Glomerular visceral epithelial cell (primary cell): ENCODE data around the gene TEX264.
"Not testable (repeated sequence)": the region's sequence is repeated elsewhere in the genome, so short reads cannot be mapped to it uniquely, and the experiment has no call there.

Experiments used
- DNase-seq: peaks from one replicate; pipeline ENCODE4 v3.0.0-alpha.2; 2016; ENCODE audit errors: extremely low spot score

Gene TEX264, protein sequence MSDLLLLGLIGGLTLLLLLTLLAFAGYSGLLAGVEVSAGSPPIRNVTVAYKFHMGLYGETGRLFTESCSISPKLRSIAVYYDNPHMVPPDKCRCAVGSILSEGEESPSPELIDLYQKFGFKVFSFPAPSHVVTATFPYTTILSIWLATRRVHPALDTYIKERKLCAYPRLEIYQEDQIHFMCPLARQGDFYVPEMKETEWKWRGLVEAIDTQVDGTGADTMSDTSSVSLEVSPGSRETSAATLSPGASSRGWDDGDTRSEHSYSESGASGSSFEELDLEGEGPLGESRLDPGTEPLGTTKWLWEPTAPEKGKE

DNA sequence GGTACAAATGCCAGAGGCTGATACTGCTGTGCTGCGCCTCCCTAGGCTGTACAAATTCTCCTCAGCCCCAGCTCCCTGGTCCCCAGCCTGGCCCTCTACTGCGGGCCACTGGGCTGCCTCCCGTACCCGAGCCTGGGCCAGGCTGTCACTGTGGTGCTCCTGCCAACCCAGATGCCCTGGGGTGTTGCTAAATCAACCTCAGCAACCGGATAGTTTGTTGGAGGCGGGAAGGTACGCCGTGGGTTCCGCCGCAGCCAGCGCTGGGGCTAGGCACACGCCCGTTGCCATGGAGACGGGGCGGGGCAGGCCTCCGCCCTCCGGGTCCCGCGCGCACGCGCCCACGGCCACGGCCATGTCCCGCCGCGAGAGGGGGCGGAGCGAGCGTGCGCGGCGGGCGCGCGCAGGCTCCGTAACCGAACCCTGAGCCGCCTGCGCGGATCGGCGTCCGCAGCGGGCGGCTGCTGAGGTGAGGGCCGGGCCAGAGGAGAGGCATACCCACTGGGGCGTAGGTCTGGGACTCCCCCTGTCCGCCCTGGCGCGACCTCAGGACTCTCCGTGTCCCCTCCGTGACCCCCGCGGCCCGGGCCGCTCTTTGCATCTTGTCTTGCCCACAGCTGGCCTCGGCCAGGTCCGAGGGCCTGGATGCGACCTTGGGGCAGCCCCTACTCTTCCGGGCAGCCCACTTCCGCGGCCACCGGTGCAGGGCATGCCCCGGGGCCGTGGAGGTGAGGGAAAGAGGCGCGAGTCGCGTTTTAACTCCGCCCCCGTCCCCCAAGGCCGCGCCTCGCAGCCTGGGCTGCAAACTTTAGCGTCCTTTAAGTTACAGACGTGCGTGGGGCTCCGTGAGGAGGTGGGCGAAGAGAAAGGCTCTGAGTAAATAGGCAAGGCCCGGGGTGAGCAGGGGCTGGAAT is at the start of gene TEX264:
Gene TEX264 (plus strand): TSS at position 430 of the 911 bp plus-strand sequence. CDS start 3,053 bp downstream, outside the sequence.
- peak; percentile 90 for DNase-seq

DNA sequence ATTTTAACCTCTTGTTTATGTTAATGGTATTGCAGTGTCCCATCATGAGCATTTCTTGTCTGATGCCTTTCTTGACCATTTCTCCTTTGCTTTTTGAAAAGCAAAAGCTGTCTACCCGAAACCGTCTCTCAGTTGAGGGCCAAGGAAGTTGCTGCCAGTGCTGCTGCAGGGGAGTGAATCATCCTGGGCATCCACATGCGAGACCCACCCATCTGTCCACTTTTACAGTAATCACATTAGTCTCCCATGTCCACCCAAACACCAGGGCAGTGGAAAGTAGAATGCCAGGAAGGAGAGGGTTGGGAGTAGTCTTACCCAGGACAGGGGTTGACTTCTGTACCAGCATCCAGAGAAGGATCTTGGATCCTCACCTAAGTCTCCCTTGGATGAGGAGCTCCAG is 48.6 kb upstream of the TEX264 start:
- DNase-seq: peak; percentile 1

DNA sequence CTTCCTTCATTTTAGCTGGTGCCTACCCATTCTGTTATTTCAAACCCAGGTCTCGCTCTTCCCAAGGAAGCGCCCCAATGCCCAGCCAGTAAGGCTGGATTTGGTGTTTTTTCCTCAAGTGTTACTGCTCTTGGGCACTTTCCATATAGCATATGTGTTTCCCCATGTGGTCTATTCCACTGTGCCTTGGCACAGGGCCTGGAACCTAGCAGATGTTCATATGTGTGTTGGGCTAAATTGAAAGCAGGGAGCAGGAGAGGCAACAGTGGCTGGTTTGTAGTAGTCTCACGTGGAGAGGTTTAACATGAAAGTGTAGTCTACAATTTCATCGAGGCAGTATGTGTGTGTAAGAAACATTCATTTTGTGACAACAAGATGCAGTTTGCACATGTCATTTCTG is 48.2 kb upstream of the TEX264 start:
- no peak for DNase-seq

DNA sequence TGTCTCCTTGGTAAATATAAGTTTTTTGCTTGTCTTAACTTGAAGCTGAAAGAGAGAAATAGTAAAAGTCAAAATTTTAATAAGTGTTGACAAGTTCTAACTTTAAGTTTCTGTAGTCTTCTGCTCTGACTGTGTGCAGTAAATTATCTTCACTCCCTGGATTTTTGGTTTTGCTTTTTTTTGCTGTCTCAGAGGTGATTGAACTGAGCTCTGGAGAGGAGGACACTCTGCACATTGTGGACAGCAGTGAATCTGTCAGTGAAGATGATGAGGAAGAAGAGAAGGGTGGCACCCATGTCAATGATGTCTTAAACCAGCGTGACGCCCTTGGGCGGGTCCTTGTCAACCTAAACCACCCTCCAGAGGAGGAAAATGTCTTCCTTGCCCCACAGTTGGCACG is 40.5 kb upstream of the TEX264 start:
- DNase-seq: no peak

DNA sequence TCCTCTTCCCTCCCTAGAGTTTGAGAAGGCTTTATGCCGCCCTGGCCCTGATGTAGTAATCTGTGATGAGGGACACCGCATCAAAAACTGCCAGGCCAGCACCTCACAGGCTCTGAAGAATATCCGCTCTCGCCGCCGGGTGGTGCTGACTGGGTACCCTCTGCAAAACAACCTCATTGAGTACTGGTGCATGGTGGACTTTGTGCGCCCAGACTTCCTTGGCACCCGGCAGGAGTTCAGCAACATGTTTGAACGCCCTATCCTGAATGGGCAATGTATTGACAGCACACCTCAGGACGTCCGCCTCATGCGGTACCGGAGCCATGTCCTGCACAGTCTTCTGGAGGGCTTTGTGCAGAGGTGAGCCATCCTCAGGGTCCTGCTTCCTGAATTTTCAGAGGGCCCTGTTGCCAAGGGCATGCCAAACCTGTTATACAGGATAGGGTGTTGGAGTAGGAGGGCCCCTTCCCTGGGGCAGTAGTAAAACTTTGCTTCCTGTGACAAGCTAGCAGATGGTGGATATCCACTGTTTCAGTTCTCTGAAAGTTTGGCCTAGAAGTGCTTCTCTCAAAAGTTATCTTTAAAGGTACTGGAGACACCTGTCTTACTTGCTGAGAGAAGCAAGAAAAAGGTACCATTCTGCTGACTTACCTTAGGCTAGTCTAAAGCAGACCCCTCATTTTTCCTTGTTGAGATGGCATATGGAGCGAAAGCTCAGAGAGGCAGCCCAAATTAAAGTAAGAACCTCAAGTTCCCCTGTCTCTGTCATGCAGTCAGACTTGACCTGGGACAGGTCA is 33.7 kb upstream of the TEX264 start:
- no peak for DNase-seq

DNA sequence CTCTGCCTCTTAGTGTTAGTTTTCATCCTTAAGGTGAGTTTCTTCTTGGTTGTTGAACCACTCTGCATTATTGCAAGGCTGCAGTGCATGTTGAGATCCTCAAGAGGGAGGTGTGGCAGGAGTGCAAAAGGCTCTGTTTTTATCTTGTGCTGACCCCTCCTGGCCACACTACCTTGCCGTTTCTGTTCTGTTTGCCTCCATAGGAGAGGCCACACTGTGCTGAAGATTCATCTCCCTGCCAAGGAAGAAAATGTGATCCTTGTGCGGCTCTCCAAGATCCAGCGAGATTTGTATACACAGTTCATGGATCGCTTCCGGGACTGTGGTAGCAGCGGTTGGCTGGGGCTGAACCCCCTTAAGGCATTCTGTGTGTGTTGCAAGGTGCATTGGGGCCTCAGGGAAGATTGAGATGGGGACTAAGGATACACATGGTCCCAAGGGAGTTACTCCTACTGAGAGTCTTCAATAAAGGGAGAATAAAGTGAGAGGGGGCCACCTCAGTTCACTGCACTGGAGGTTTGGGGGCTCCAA is 33.0 kb upstream of the TEX264 start:
- peak; percentile 59 for DNase-seq

DNA sequence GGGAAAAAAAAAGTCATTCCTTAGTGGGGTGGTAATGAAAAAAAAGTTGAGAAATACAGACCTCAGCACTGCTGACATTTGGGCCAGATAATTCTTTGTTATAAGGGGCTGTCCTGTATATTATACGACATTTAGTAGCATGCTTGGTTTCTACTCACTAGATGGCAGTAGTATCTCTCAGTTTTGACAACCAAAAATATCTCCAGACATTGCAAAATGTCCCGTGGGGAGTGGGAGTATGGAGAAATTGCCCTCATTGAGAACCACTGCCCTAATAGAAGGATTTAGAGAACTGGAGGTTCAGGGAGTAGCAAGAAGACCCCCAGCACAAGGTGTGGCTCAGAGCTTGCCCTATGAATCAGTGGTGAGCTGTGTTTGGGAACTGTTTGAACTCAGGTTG is 28.6 kb upstream of the TEX264 start:
- DNase-seq: peak; percentile 1

DNA sequence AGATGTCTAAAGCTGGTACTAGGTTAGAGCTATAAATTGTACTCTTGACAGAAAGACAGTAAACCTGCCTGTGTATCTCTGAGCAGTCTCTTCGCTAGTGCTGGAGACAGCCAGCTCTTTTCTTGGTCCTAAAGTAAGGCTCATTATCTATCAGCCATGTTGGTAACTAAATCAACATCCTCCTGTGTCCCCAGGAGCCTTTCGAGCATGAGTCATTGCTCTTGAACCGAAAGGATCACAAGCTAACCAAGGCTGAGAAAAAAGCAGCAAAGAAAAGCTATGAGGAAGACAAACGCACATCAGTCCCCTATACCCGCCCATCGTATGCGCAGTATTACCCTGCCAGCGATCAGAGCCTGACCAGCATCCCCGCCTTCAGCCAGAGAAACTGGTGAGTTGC is 25.0 kb upstream of the TEX264 start:
- no peak for DNase-seq

DNA sequence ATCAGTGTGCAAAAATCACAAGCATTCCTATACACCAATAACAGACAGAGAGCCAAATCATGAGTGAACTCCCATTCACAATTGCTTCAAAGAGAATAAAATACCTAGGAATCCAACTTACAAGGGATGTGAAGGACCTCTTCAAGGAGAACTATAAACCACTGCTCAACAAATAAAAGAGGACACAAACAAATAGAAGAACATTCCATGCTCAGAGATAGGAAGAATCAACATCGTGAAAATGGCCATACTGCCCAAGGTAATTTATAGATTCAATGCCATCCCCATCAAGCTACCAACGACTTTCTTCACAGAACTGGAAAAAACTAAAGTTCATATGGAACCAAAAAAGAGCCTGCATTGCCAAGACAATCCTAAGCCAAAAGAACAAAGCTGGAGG is 18.9 kb upstream of the TEX264 start:
- DNase-seq: not testable (repeated sequence)

DNA sequence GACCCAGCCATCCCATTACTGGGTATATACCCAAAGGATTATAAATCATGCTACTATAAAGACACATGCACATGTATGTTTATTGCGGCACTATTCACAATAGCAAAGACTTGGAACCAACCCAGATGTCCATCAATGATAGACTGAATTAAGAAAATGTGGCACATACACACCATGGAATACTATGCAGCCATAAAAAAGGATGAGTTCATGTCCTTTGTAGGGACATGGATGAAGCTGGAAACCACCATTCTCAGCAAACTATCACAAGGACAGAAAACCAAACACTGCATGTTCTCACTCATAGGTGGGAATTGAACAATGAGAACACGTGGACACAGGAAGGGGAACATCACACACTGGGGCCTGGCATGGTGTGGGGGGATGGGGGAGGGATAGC is 17.6 kb upstream of the TEX264 start:
- not testable (repeated sequence) for DNase-seq

DNA sequence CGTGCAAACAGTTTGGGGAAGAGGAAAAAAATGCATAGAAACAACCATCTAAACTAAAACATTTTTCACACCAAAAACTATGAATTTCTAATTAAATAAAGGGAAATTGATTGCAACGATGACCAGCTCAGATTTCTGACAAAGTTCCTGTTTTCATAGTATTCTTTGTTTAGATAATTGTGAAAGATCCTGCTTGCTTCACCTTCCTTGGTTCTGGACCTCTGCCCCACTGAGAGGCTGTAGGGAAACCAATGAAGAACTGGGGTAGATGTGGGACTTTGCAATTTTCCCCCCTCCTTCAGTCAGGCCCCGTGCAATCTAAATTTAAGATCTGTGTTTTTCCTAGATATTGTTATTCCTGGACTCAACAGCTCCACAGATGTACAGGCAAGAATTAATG is 13.8 kb upstream of the TEX264 start:
- DNase-seq: no peak

DNA sequence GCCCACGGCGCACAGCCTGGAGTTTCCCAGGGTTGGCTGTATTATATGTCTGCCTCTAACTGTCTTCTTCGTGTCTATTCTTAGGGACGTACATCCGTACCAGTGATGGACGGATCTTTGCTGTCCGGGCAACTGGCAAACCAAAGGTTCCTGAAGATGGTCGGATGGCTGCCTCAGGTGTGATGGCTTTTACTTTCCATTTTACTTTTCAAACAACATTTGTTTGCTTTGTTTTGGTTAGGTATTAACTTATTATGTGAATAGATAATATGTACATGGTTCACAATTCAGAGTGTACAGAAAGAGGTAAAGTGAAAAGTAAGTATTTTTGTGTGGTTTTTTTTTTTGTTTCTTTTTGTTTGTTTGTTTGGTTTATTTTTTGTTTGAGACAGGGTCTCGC is 11.1 kb upstream of the TEX264 start:
- DNase-seq: no peak

DNA sequence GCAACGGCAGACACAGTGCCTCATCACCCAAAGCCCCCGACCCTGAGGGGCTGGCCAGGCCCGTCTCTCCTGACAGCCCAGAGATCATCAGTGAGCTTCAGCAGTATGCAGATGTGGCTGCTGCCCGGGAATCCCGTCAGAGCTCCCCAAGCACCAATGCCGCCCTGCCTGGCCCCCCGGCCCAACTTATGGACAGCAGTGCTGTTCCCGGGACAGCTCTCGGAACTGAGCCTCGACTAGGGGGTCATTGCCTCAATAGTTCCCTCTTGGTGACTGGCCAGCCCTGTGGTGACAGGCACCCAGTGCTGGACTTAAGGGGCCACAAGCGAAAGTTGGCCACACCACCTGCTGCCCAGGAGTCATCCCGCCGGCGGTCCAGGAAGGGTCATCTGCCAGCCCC is 8.6 kb upstream of the TEX264 start:
- DNase-seq: no peak

DNA sequence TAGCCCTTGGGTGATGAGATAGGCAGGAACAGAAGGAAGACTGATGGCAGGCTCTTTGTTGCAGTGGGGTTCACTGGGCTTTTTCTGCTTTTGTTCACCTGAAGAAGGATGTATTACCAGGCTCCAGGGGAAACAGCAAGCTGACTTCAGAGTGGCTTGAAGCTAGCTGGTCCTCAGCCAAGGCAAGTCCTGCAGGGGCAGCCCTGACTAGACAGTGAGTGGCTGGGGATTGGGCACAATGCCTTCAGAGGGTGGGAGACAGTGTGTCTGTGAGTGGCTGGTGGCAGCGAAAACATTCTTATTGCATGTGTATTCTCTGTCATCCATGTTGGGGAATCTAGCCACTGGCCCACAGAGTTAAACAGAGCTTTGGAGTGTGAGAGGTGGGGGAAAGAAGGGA is 2.3 kb upstream of the TEX264 start:
- no peak for DNase-seq

DNA sequence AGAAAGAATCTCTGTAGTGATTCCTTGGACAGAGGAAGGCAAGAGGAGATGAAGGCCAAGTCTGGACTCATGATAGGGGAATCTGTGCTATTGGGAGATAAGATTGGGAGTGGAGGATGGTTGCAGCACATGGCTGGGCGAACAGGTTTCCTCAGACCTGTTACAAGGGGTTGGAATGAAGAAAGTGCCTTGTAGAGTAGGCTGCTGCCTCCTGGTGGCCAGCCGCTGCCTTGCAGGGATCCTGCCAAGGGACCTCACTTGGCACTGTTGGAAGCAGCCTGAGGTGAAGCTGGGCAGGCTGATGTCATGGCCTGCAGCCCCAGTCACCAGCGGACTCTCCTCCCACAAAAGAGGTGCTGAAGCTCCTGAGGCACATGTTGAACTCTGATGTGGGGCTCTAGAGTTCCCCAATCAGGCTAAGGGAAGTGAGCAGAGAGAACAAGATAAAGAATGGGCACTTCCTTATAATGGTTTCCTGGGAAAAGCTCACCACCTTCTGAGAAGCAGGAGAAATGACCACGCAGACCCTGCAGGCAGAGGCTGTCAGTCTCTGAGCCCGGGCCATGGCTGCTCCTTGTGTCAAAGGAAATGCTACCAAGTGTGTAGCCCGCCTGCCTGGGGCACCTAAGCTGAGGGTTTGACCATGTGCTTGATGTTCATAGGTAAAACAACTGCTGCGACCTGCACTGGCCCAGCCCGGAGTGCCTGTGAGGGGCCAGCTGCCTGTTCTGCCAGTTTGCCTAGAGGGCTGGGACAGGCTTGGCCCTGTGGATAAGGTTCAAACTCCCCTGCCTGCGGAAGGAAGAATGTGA is 1.6 kb upstream of the TEX264 start:
- peak; percentile 84 for DNase-seq

DNA sequence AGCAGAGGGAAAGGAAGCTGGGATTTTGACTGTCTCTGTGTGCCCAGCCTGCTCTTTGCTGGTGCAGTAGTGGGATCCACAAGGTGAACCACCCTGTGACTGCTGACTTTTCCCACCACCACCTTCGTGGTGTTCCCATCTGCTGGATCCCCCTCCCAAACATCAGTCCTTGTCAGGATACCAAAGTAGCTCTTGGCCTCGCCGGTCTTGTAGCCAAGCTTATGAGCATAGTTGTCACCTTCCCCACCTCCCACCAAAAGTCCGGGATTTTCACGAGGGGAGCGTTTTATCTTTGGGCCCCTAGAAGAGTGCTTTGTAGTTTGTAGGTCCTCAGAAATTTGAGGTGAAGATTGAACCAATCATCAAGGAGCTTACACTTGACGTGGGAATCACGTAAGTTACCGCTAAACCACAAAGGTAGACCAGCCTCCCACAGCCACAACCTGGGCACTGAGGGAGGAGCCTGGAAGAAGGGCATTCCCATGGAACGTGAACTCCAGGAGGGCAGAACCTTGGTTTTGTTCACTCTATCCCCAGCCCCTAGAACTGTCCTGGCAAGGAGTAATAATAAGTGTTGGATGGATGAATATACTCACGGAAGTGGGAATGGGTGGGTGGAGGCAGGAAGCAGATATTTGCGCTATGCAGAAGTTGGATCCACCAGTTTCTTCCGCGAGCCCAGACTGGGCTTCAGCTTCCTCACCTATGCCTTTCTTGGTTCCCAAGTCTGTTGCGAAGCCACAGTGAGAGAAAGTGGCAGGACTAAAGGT is 814 bp upstream of the TEX264 start:
- no peak for DNase-seq

DNA sequence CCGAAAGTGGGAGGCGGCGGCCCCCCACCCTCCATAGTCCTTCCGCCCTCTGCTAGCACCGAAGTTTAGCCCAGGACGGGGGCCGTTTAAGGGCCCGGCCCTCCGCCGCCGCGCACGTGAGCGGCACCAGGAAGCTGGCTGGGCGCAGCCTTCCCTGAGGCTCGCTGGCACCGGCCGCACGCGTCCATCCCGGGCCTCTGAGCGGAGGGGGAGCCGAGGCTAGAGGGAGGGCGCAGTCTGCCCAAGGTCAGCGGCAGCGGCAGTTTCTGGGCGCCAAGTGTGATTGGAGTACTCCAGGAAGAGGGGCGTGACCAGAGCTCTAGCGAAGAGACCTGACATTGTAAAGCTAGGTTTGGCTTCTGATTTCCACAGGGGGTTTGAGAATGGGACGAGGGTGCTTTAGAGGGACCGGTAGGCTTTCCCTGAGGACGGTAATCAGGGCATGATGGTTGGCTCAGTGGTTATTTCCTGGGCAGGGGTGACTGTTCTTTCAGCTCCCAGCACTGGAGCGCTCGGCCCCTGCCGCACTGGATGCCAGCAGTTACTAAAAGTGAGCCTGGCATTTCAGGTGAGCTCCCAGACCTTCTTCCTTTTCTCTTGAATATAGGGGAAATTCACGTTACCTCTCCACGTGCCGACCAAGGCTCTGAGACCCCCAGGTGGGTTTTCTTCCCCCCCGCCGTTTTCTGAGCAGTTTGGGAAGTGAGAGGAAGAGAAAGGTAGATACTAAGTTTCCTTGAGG is 853 bp downstream of the TEX264 start:
- DNase-seq: peak; percentile 68

DNA sequence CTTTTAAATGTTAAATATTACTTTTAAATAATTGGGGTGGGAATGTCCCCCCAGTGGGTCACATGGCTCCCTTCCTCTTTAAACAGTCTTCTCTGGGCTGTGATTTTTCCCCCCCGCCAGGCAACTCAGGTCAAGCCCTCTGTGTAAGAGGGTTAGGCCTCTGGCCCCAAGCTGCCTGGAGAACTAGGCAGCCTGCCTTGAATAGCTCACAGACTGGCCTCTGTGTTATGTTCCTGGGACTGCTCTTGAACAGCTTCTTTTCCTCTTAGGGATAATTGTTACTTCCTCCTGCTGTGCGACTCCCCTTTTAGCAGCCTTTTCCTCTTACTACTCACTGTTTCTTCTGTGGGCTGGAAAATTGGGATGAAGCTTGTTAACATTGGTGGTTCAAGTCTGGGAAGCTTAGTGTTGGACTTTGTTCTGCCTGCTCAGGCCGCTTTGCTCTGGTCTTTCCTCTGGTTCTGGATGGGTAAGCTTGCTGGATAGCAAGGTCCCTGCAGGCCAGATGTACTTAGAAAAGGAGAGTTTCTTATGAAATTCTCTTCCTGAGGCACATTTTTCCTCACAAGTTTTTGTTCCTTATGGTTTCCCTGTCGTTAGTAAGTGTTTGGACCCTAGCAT is 2.2 kb downstream of the TEX264 start:
- DNase-seq: no peak
